GM19043 (cell line): Measurements from ENCODE around the gene PTPRQ.

Experiments used
- ATAC-seq: cut with Tn5 transposase; IDR thresholded peaks from one replicate; pipeline ENCODE4 v1.9.1; 2021; ENCODE audit warnings: low read depth; ENCODE audit not compliant: unreplicated experiment

Gene PTPRQ

GRCh38 chr12:80549298-80549697 lies 105.3 kb downstream of the PTPRQ start:
- ATAC-seq: no peak

- no peak for ATAC-seq
Measured at GRCh38 chr12:80551897-80552296, 107.9 kb downstream of the PTPRQ start.

GRCh38 chr12:80553316-80553715 lies 109.3 kb downstream of the PTPRQ start:
- no peak for ATAC-seq

GRCh38 chr12:80556566-80556965 lies 112.5 kb downstream of the PTPRQ start:
- ATAC-seq: no peak

GRCh38 chr12:80559766-80560165 lies 115.7 kb downstream of the PTPRQ start:
- no peak for ATAC-seq

GRCh38 chr12:80565271-80565670 lies 121.2 kb downstream of the PTPRQ start:
- ATAC-seq: no peak

- ATAC-seq: no peak
Measured at GRCh38 chr12:80567401-80567800, 123.4 kb downstream of the PTPRQ start.

- ATAC-seq: no peak
Measured at GRCh38 chr12:80576641-80577418, 132.8 kb downstream of the PTPRQ start.

- ATAC-seq: no peak
Measured at GRCh38 chr12:80580254-80580653, 136.2 kb downstream of the PTPRQ start.

GRCh38 chr12:80581783-80582182 lies 137.7 kb downstream of the PTPRQ start:
- no peak for ATAC-seq

- no peak for ATAC-seq
Measured at GRCh38 chr12:80582431-80582830, 138.4 kb downstream of the PTPRQ start.

GRCh38 chr12:80589077-80589476 lies 145.0 kb downstream of the PTPRQ start:
- ATAC-seq: no peak

GRCh38 chr12:80590085-80590484 lies 146.1 kb downstream of the PTPRQ start:
- ATAC-seq: no peak

- no peak for ATAC-seq
Measured at GRCh38 chr12:80593766-80594165, 149.7 kb downstream of the PTPRQ start.

- ATAC-seq: no peak
Measured at GRCh38 chr12:80596509-80596908, 152.5 kb downstream of the PTPRQ start.

GRCh38 chr12:80598004-80598606 lies 154.1 kb downstream of the PTPRQ start:
- no peak for ATAC-seq

GRCh38 chr12:80602455-80602854 lies 158.4 kb downstream of the PTPRQ start:
- no peak for ATAC-seq

- no peak for ATAC-seq
Measured at GRCh38 chr12:80607361-80608135, 163.5 kb downstream of the PTPRQ start.

GRCh38 chr12:80617733-80618132 lies 173.7 kb downstream of the PTPRQ start:
- ATAC-seq: no peak

- no peak for ATAC-seq
Measured at GRCh38 chr12:80620281-80620680, 176.2 kb downstream of the PTPRQ start.

GRCh38 chr12:80622271-80622670 lies 178.2 kb downstream of the PTPRQ start:
- no peak for ATAC-seq
